IMR-90 (cell line): ENCODE measurements around the gene ANKRD22. TPM values are rescaled to one million over a fixed set of nuclear protein-coding genes. Genes with fewer than 3 reads are reported as not detected.

Source experiments
- ATAC-seq: fragments of 200-7000 bp; cut with Tn5 transposase; 2 replicates; pipeline ENCODE4 v1.9.1; 2020; ENCODE audit warnings: low read depth, mild to moderate bottlenecking, moderate library complexity
- BruUV-seq: library from RNA; stranded (reverse); fragments of 400-500 nt; replicated peaks from 2 replicates; lab custom pipeline; 2021; lab: Mats Ljungman, UMichigan
- CTCF ChIA-PET: fragments of 300-600 bp; formaldehyde crosslinking; extraction: SDS; loops from one replicate; lab custom pipeline; 2021; ENCODE audit warnings: antibody characterized with exemption; lab: Yijun Ruan, JAX
- POLR2A ChIA-PET: fragments of 300-600 bp; sonication (Branson Sonifier 250); formaldehyde crosslinking; loops from one replicate; lab custom pipeline; 2022; ENCODE audit warnings: antibody characterized with exemption; ENCODE audit not compliant: unreplicated experiment; lab: Charles Lee
- DNase-seq: peaks from one replicate; pipeline ENCODE4 v3.0.0; 2013
- H2AFZ ChIP-seq: replicated peaks from 2 replicates; pipeline ENCODE3; 2013; ENCODE audit warnings: low read length, mild to moderate bottlenecking; ENCODE audit not compliant: poor library complexity
- H2AK5ac ChIP-seq: 2 replicates; pipeline ENCODE4 v1.6.1; 2013; ENCODE audit warnings: low read depth, low read length, inconsistent platforms
- H2AK9ac ChIP-seq: replicated peaks from 2 replicates; pipeline ENCODE3; 2013; ENCODE audit warnings: mild to moderate bottlenecking, low read depth, low read length, moderate library complexity; ENCODE audit not compliant: poor library complexity
- H2BK120ac ChIP-seq: 2 replicates; pipeline ENCODE4 v1.6.1; 2013; ENCODE audit warnings: low read depth, low read length, inconsistent platforms
- H2BK15ac ChIP-seq: 3 replicates; pipeline ENCODE4 v1.6.1; 2013; ENCODE audit warnings: low read depth, low read length, inconsistent platforms
- H2BK20ac ChIP-seq: 2 replicates; pipeline ENCODE4 v1.6.1; 2013; ENCODE audit warnings: low read depth, mild to moderate bottlenecking, inconsistent platforms, low read length, moderate library complexity
- H2BK5ac ChIP-seq: 2 replicates; pipeline ENCODE4 v1.6.1; 2013; ENCODE audit warnings: mild to moderate bottlenecking, low read depth, low read length, inconsistent platforms; ENCODE audit not compliant: poor library complexity, severe bottlenecking
- H3K14ac ChIP-seq: replicated peaks from 2 replicates; pipeline ENCODE4 v1.6.1; 2013; ENCODE audit warnings: low read depth, low read length, inconsistent platforms
- H3K18ac ChIP-seq: 2 replicates; pipeline ENCODE4 v1.6.1; 2013; ENCODE audit warnings: low read depth, low read length, control low read depth
- H3K23ac ChIP-seq: 2 replicates; pipeline ENCODE4 v1.6.1; 2013; ENCODE audit warnings: low read depth, low read length, inconsistent platforms
- H3K27ac ChIP-seq: 2 replicates; pipeline ENCODE4 v1.5.1; 2013; ENCODE audit warnings: mild to moderate bottlenecking, control low read depth, low read length; ENCODE audit not compliant: insufficient read depth
- H3K27me3 ChIP-seq: 2 replicates; pipeline ENCODE4 v1.6.1; 2013; ENCODE audit warnings: low read length; ENCODE audit not compliant: control insufficient read depth, insufficient read depth
- H3K36me3 ChIP-seq: 2 replicates; pipeline ENCODE4 v1.6.1; 2013; ENCODE audit warnings: low read length, mixed read lengths; ENCODE audit not compliant: control insufficient read depth, insufficient read depth
- H3K4ac ChIP-seq: 2 replicates; pipeline ENCODE4 v1.6.1; 2013; ENCODE audit warnings: low read depth, low read length, inconsistent platforms
- H3K4me1 ChIP-seq: 2 replicates; pipeline ENCODE4 v1.6.1; 2013; ENCODE audit warnings: low read length, mixed read lengths; ENCODE audit not compliant: control insufficient read depth, insufficient read depth
- H3K4me2 ChIP-seq: 2 replicates; pipeline ENCODE4 v1.6.1; 2013; ENCODE audit warnings: low read depth, mild to moderate bottlenecking, control low read depth, low read length, moderate library complexity
- H3K4me3 ChIP-seq: 2 replicates; pipeline ENCODE4 v1.5.1; 2013; ENCODE audit warnings: low read depth, mild to moderate bottlenecking, control low read depth, low read length, moderate library complexity; ENCODE audit not compliant: insufficient read depth
- H3K56ac ChIP-seq: 2 replicates; pipeline ENCODE4 v1.6.1; 2013; ENCODE audit warnings: low read length, inconsistent platforms; ENCODE audit not compliant: insufficient read depth; ENCODE audit errors: extremely low read depth
- H3K79me1 ChIP-seq, 2 experiments: 2 replicates each; pipeline ENCODE4 v1.6.1; 2013; ENCODE audit warnings: low read length in 2 of 2, inconsistent platforms in 1 of 2, low read depth in 1 of 2
- H3K9ac ChIP-seq: 2 replicates; pipeline ENCODE4 v1.6.1; 2013; ENCODE audit warnings: low read depth, low read length, control low read depth
- H3K9me1 ChIP-seq: 2 replicates; pipeline ENCODE4 v1.6.1; 2013; ENCODE audit warnings: low read length, inconsistent platforms; ENCODE audit not compliant: insufficient read depth
- H3K9me3 ChIP-seq: 2 replicates; pipeline ENCODE4 v1.6.1; 2013; ENCODE audit warnings: low read length; ENCODE audit not compliant: control insufficient read depth, insufficient read depth
- H4K20me1 ChIP-seq: 2 replicates; pipeline ENCODE4 v1.6.1; 2013; ENCODE audit warnings: low read length, inconsistent platforms; ENCODE audit not compliant: insufficient read depth
- H4K5ac ChIP-seq: 2 replicates; pipeline ENCODE4 v1.6.1; 2013; ENCODE audit warnings: mild to moderate bottlenecking, low read depth, low read length, control low read depth
- H4K8ac ChIP-seq, 2 experiments: 2 replicates each; pipeline ENCODE4 v1.6.1; 2013; ENCODE audit warnings: low read depth in 2 of 2, low read length in 2 of 2, control low read depth in 1 of 2, inconsistent platforms in 1 of 2
- H4K91ac ChIP-seq: 2 replicates; pipeline ENCODE4 v1.6.1; 2013; ENCODE audit warnings: low read depth, low read length, inconsistent platforms; ENCODE audit not compliant: insufficient read depth
- BHLHE40 ChIP-seq: fragments of 150-350 bp; IDR thresholded peaks from 2 replicates; pipeline ENCODE4 v1.6.1; 2016; ENCODE audit warnings: mild to moderate bottlenecking, low read depth, low read length
- CEBPB ChIP-seq: IDR thresholded peaks from 2 replicates; pipeline ENCODE4 v1.6.1; 2012; ENCODE audit warnings: low read depth, low read length, improper control_type of control experiment
- WGBS, 2 experiments: methylation state at CpG; one replicate each; pipeline versions ENCODE4 v1.1.5 to v1.1.7; 2013; ENCODE audit warnings: missing lambda C conversion rate in 2 of 2; ENCODE audit not compliant: insufficient read length in 1 of 2; ENCODE audit errors: extremely low coverage in 2 of 2; 5-methylcytosine and 5-hydroxymethylcytosine counted together
- dilution Hi-C: fragments of 300-500 bp; cut with HindIII; formaldehyde crosslinking; loops from one replicate; pipeline ENCODE4 v1.14.3; 2018; ENCODE audit warnings: low sequenced_read_pairs; ENCODE audit not compliant: unreplicated experiment
- in situ Hi-C: fragments of 300-500 bp; cut with MboI; formaldehyde crosslinking; loops from 3 replicates; pipeline ENCODE4 v1.14.3; 2019; ENCODE audit warnings: low sequenced_read_pairs, inconsistent platforms, mixed read lengths
- intact Hi-C: fragments of 100-400 bp; cut with micrococcal nuclease; formaldehyde crosslinking; loops from 2 replicates; pipeline ENCODE4 v1.10.0; 2022
- polyA plus RNA-seq, 3 experiments: library from polyadenylated mRNA; depleted of rRNA; stranded (reverse); fragments of >200 nt; gene quantifications; 2 replicates each; pipeline ENCODE4 v1.2.3, GENCODE V29; 2012; ENCODE audit warnings: low replicate concordance in 1 of 3
- total RNA-seq: library from RNA; depleted of rRNA; stranded (reverse); fragments of >200 nt; gene quantifications from 2 replicates; pipeline ENCODE4 v1.2.3, GENCODE V29; 2012

The ANKRD22 gene
- total and polyA plus RNA-seq, 2 of the 4 experiments (the other 2 are of a cell fraction), result not detected

- Histone ChIP-seq H4K5ac (no peak overlapping the region), H4K8ac (no peak overlapping the region), H3K27ac (no peak overlapping the region), H2AK9ac (no peak overlapping the region), H3K14ac (no peak overlapping the region), H2BK120ac (no peak overlapping the region), H3K9me3 (no peaks in the 10 kb centered on the region), H2BK15ac (no peak overlapping the region), H3K4ac (no peak overlapping the region), H3K4me3 (no peak overlapping the region), H2BK5ac (no peak overlapping the region), H3K79me1 (no peaks in the 10 kb centered on the region), H3K9ac (no peak overlapping the region), H3K56ac (no peak overlapping the region), H2BK20ac (no peak overlapping the region), H4K91ac (no peak overlapping the region), H4K20me1 (no peaks in the 10 kb centered on the region), H2AFZ (no peak overlapping the region), H3K23ac (no peak overlapping the region), H3K27me3 (peaks cover 5% of the 10 kb centered on the region; the same call in 1 of the 2 replicates), H2AK5ac (no peak overlapping the region), H3K9me1 (0 out of 2 replicates have a peak, but pooled peaks cover 5% of the 10 kb centered on the region), H3K36me3 (no peaks in the 10 kb centered on the region), H3K18ac (no peak overlapping the region), H3K4me2 (no peak overlapping the region), H3K4me1 (peaks cover 1% of the 10 kb centered on the region; the same call in 1 of the 2 replicates)
- dilution Hi-C loops (no loop called here), intact Hi-C loops (no loop called here), in situ Hi-C loops (no loop called here)
- TF ChIP-seq CEBPB, result peak; percentile 91
- TF ChIP-seq BHLHE40, result no peak
- DNase-seq (peak; percentile 45), ATAC-seq (peak; percentile 51)
- ChIA-PET POLR2A (no interaction called here), CTCF (interaction anchor here (1.3 kb wide), 1 partner anchor 32 kb away, joined by 3 read pairs; the partner anchor contains the start of gene LIPN)
- WGBS, 2 experiments, result no CpG with 5 or more reads among the region's 4 CpGs
- BruUV-seq, result no TSS peak
Measured at GRCh38 chr10:88792661-88793060, 59.0 kb downstream of the ANKRD22 start.
